Right lobe of liver (tissue), 6 donors: Measurements from ENCODE around the gene ALK. TPM values are rescaled to one million over a fixed set of nuclear protein-coding genes. Genes with fewer than 3 reads are reported as not detected.

Experiments
- ATAC-seq, 4 donors: fragments of 200-7000 bp; cut with Tn5 transposase; one replicate each; pipeline ENCODE4 v1.9.1; 2020; ENCODE audit warnings: mild to moderate bottlenecking in 4 of 4, moderate library complexity in 4 of 4
- DNase-seq, 3 donors: peaks; one replicate each; pipeline ENCODE4 v3.0.0-alpha.2; 2020
- H3K27ac ChIP-seq, 3 donors: fragments of 200-600 bp; one replicate each; pipeline ENCODE4 v1.8.0; 2022
- H3K27me3 ChIP-seq, 2 donors: fragments of 200-600 bp; one replicate each; pipeline ENCODE4 v1.8.0; 2022
- H3K36me3 ChIP-seq, 4 donors: fragments of 200-600 bp; sonication (generic) in 1 of 4; one replicate each; pipeline versions ENCODE4 v1.5.1 to v1.8.0; 2017 to 2022; ENCODE audit warnings: control low read depth in 1 of 4
- H3K4me1 ChIP-seq, 4 donors: fragments of 200-600 bp; sonication (generic) in 1 of 4; one replicate each; pipeline versions ENCODE4 v1.5.1 to v1.8.0; 2017 to 2022; ENCODE audit warnings: control low read depth in 1 of 4
- H3K4me3 ChIP-seq, 3 donors: fragments of 200-600 bp; one replicate each; pipeline ENCODE4 v1.8.0; 2022
- H3K9me3 ChIP-seq, 4 donors: fragments of 200-600 bp; sonication (generic) in 1 of 4; one replicate each; pipeline versions ENCODE4 v1.5.1 to v1.8.0; 2017 to 2022; ENCODE audit warnings: control low read depth in 1 of 4
- CTCF ChIP-seq, 4 donors: fragments of 200-600 bp in 3 of 4; fragments of 450-650 bp in 1 of 4; IDR thresholded peaks; one replicate each; pipeline versions ENCODE4 v1.5.1 to v1.8.0; 2016 to 2022; ENCODE audit warnings: antibody characterized with exemption in 4 of 4, mild to moderate bottlenecking in 2 of 4
- POLR2A ChIP-seq: fragments of 450-650 bp; IDR thresholded peaks from one replicate; pipeline ENCODE4 v1.6.1; 2017; ENCODE audit warnings: antibody characterized with exemption, mild to moderate bottlenecking
- whole genome bisulfite sequencing: methylation state at CpG from one replicate; pipeline ENCODE4 v1.1.6; 2018; ENCODE audit warnings: low coverage, low lambda C conversion rate; ENCODE audit not compliant: insufficient coverage; ENCODE audit errors: missing lambda C conversion rate; 5-methylcytosine and 5-hydroxymethylcytosine counted together
- intact Hi-C, 2 donors: fragments of 100-400 bp; cut with DNase I; formaldehyde crosslinking; loops; one replicate each; pipeline versions ENCODE4 v1.11.2 to v1.14.1; 2022
- total RNA-seq, 6 experiments: library from RNA; depleted of rRNA in 2 of 6; stranded (reverse); fragments of >200 nt in 2 of 6; fragmentation: NEBNext Ultra II Directional in 3 of 6; extraction: Animal tissue kit (Norgen Biotek cat#: 25700) in 3 of 6; gene quantifications; one replicate each; pipeline versions ENCODE4 v1.1.0 to v1.2.4, GENCODE V29; 2016 to 2023
- donor health status: DM: no; HTN: yes; CAD: no.
- donor health status: DM: no; HTN: no; CAD: no.
- donor health status: DM: no; HTN: no; CAD: no.
- donor health status: DM: no; HTN: yes; CAD: no.
- donor health status: DM: no; HTN: yes; CAD: no.

Gene ALK
- total RNA-seq, 6 experiments from 2014 or later, result 0.04 to 0.06 TPM; not detected in 4

GRCh38 chr2:29164091-29164846 lies 757.1 kb downstream of the ALK start:
- DNase-seq, result no peak
- no peaks in the 10 kb centered on the region for H3K27me3 ChIP-seq
- 77% methylated on average over 5 of the region's 5 CpGs for WGBS
- no peak overlapping the region for H3K4me3 ChIP-seq
- H3K36me3 ChIP-seq, result no peaks in the 10 kb centered on the region
- ATAC-seq, result no peak
- no peak overlapping the region for H3K27ac ChIP-seq
- intact Hi-C loops, result no loop called here
- H3K4me1 ChIP-seq, result peaks cover 0 to 9% (median 0%) of the 10 kb centered on the region in 4 donors
- TF ChIP-seq CTCF (IDR thresholded peaks at IDR 0.05) (no peak), POLR2A (no peak)
- H3K9me3 ChIP-seq, result no peaks in the 10 kb centered on the region

GRCh38 chr2:29162204-29162928 lies 759.0 kb downstream of the ALK start:
- Histone ChIP-seq H3K4me1 (peaks cover 0 to 9% (median 0%) of the 10 kb centered on the region in 4 donors), H3K4me3 (no peak overlapping the region), H3K9me3 (no peaks in the 10 kb centered on the region), H3K27me3 (no peaks in the 10 kb centered on the region), H3K36me3 (peaks cover 0 to 5% (median 0%) of the 10 kb centered on the region in 4 donors), H3K27ac (no peak overlapping the region)
- no peak for TF ChIP-seq POLR2A
- TF ChIP-seq CTCF (IDR thresholded peaks at IDR 0.05), result no peak
- DNase-seq (no peak), ATAC-seq (no peak)
- intact Hi-C loops, result no loop called here
- WGBS, result 59% methylated on average over 1 of the region's 1 CpG

- WGBS, result 83% methylated on average over 5 of the region's 5 CpGs
- ATAC-seq, result no peak
- no peaks in the 10 kb centered on the region for H3K9me3 ChIP-seq
- intact Hi-C loops, result no loop called here
- peaks cover 0 to 9% (median 0%) of the 10 kb centered on the region in 4 donors for H3K36me3 ChIP-seq
- peaks cover 0 to under 1% (median 0%) of the 10 kb centered on the region in 4 donors for H3K4me1 ChIP-seq
- H3K27ac ChIP-seq, result no peak overlapping the region
- H3K27me3 ChIP-seq, result no peaks in the 10 kb centered on the region
- no peak overlapping the region for H3K4me3 ChIP-seq
- TF ChIP-seq POLR2A (no peak), CTCF (IDR thresholded peaks at IDR 0.05) (no peak)
- no peak for DNase-seq
Measured at GRCh38 chr2:29160184-29160583, 761.2 kb downstream of the ALK start.

GRCh38 chr2:29159125-29159524 lies 762.3 kb downstream of the ALK start:
- WGBS, result no CpG with 5 or more reads among the region's 1 CpG
- no peak for TF ChIP-seq POLR2A
- no peak for TF ChIP-seq CTCF (IDR thresholded peaks at IDR 0.05)

More at GRCh38 chr2:29159125-29159524, 762.3 kb downstream of the ALK start:
- Histone ChIP-seq H3K27me3 (no peaks in the 10 kb centered on the region), H3K9me3 (no peaks in the 10 kb centered on the region), H3K36me3 (peaks cover 0 to 9% (median 0%) of the 10 kb centered on the region in 4 donors), H3K27ac (no peak overlapping the region), H3K4me3 (no peak overlapping the region), H3K4me1 (no peaks in the 10 kb centered on the region)
- DNase-seq (no peak), ATAC-seq (no peak)
- intact Hi-C loops, result no loop called here
